ENCODE measurements around the gene NUDT14. TPM values are rescaled to one million over a fixed set of nuclear protein-coding genes. Genes with fewer than 3 reads are reported as not detected.

Gene NUDT14
- polyA plus RNA-seq, 1 experiment, result 10.9 TPM

DNA sequence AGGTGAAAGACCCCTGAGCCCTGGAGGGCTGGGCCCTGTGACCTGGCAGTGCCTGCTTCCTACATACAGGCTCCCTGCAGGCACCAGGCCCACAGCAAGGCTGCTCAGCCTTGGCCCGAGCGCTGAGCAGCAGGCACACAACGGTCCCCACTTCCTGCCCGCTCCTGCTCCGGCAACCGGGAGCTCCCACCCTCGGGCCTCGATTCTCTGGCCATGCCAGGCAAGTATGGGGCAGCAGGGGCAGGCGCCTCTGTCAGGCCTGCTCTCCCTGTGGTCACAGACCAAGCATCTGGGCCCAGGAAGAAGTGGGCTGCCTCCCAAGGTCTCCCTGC, 30.6 kb upstream of the NUDT14 start:
- no peak for DNase-seq (ENCODE audit: low read depth)
- ChIA-PET POLR2A (no interaction called here), CTCF (no interaction called here)
- TF ChIP-seq, protein P1, sequence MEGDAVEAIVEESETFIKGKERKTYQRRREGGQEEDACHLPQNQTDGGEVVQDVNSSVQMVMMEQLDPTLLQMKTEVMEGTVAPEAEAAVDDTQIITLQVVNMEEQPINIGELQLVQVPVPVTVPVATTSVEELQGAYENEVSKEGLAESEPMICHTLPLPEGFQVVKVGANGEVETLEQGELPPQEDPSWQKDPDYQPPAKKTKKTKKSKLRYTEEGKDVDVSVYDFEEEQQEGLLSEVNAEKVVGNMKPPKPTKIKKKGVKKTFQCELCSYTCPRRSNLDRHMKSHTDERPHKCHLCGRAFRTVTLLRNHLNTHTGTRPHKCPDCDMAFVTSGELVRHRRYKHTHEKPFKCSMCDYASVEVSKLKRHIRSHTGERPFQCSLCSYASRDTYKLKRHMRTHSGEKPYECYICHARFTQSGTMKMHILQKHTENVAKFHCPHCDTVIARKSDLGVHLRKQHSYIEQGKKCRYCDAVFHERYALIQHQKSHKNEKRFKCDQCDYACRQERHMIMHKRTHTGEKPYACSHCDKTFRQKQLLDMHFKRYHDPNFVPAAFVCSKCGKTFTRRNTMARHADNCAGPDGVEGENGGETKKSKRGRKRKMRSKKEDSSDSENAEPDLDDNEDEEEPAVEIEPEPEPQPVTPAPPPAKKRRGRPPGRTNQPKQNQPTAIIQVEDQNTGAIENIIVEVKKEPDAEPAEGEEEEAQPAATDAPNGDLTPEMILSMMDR (IDR thresholded peaks at IDR 0.05; ENCODE audit: insufficient read depth, low read depth, low read length), result no peak
- no peaks in the 10 kb centered on the region for H3K27me3 ChIP-seq (ENCODE audit: control insufficient read depth, insufficient read depth, low read length)
- H3K36me3 ChIP-seq (ENCODE audit: control insufficient read depth, insufficient read depth, low read length), result peaks cover 12% of the 10 kb centered on the region
- H3K4me3 ChIP-seq (ENCODE audit: low read depth, low read length), result no peak overlapping the region

DNA sequence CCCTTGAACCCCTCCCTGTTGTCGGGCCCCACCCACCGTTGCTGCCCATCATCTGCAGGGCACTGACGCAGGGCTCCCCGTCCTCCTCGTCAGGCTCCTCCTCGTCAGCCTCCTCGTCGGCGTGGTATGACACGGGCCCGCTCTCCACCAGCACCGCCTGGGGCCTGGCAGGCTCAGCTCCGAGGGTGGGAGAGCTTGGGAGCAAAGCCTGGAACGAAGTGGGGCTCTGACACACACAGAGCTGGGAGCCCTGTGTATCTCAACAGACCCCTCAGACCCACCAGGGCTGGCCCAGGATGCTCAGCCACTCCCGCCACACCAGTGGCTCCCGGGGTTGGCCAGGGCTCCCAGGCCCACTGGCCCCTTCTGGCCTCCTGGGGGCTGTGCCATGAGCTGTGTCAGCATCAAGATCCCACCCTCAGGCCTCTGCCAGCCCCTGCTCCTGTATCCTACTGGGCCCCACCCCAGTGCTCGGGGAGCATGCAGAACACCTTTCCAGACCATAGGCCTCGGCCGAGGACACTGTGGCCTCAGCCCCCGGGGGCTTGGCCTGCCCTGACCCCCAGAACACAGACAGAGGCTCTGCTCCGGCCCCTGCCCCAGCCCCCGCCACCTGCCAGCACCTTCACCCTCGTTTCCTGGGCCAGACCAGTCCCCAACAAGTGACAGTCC, 30.1 kb upstream of the NUDT14 start:
- CTCF ChIA-PET, result no interaction called here
- Histone ChIP-seq H3K27me3 (ENCODE audit: control insufficient read depth, insufficient read depth, low read length) (no peaks in the 10 kb centered on the region), H3K36me3 (ENCODE audit: control insufficient read depth, insufficient read depth, low read length) (peaks cover 11% of the 10 kb centered on the region), H3K4me3 (ENCODE audit: low read depth, low read length) (no peak overlapping the region)
- POLR2A ChIA-PET, result no interaction called here
- TF ChIP-seq, protein P1 (IDR thresholded peaks at IDR 0.05; ENCODE audit: insufficient read depth, low read depth, low read length), result no peak
- no peak for DNase-seq (ENCODE audit: low read depth)

DNA sequence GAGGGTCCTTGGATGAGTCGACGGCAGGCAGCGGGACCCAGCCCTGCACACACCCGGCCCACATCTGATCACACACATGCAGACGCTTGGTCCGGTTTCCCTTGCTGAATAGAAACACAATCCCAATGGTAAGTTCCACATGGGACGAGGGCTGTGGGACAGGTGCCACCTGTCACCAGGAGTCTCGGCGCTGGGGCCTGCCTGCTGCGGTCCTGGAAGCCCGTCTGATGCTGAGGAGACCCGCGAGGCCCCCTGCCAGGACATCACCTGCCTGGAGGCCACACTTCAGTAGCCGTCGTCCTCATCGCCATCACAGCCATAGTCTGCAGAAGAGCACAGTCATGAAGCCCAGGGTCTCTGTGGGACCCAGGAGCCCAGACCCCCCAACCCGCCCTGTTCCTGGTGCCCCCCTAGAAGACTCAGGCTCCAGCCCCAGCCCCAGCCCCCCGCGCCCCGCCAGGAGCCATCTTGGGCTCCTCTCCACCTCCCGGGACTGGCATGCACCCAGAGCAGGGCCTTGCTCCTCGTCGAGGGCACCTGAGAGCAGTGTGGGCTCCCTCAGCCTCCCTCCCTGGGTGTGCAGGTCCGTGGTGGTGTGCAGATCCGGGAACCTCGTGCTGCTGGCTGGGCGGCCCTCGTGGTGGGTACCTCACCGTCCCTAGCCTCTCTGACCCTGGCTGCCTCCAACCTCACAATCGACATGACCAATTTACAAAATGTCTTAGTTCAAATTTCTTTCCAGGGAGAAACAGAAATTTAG, 29.3 kb upstream of the NUDT14 start:
- ChIA-PET POLR2A (no interaction called here), CTCF (no interaction called here)
- Histone ChIP-seq H3K36me3 (ENCODE audit: control insufficient read depth, insufficient read depth, low read length) (peaks cover 11% of the 10 kb centered on the region), H3K27me3 (ENCODE audit: control insufficient read depth, insufficient read depth, low read length) (no peaks in the 10 kb centered on the region), H3K4me3 (ENCODE audit: low read depth, low read length) (no peak overlapping the region)
- no peak for DNase-seq (ENCODE audit: low read depth)
- TF ChIP-seq, protein P1 (IDR thresholded peaks at IDR 0.05; ENCODE audit: insufficient read depth, low read depth, low read length), result no peak

DNA sequence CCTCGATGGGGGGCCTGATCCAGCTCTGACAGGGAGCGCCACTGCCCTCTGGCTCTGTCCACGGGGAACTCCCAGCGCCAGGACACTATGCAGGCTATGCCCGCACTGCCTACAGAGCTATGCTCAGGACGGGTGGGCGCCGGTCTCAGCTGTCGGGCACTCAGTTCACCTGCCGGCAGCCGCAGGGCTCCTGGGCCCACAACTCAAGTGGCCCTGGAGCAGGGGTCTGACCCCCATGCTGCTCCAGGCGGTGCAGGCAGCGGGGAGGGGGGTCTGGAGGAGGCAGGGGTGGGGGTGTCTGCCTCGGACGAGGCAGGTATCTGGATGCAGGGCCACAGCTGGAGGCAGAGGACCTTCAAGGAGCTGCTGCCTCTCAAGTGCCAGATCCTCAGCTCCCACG, 28.5 kb upstream of the NUDT14 start:
- POLR2A ChIA-PET, result no interaction called here
- H3K27me3 ChIP-seq (ENCODE audit: control insufficient read depth, insufficient read depth, low read length), result no peaks in the 10 kb centered on the region
- TF ChIP-seq, protein P1 (IDR thresholded peaks at IDR 0.05; ENCODE audit: insufficient read depth, low read depth, low read length), result no peak
- no peak for DNase-seq (ENCODE audit: low read depth)
- peaks cover 11% of the 10 kb centered on the region for H3K36me3 ChIP-seq (ENCODE audit: control insufficient read depth, insufficient read depth, low read length)
- H3K4me3 ChIP-seq (ENCODE audit: low read depth, low read length), result no peak overlapping the region
- CTCF ChIA-PET, result no interaction called here

DNA sequence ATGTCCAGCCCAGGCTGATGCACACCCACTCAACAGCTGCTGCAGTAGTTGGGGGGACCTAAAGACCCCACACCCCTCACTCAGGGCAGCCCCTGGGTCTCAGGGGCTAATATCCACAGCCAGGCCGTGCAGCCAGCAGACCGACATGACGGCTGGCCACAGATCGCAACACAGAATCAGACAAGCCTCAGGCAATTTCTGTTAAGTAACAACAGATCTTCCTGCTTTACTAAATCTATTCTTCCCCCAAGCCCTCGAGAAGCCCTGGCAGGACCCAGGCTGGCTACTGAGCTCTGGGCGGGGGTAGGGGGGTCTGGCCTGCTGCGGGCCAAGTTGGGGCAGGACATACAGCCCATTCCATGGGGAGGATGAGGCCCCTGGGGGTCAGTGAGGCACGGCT, 28.0 kb upstream of the NUDT14 start:
- no peak overlapping the region for H3K4me3 ChIP-seq (ENCODE audit: low read depth, low read length)
- H3K36me3 ChIP-seq (ENCODE audit: control insufficient read depth, insufficient read depth, low read length), result peaks cover 9% of the 10 kb centered on the region
- H3K27me3 ChIP-seq (ENCODE audit: control insufficient read depth, insufficient read depth, low read length), result no peaks in the 10 kb centered on the region
- CTCF ChIA-PET, result no interaction called here
- DNase-seq (ENCODE audit: low read depth), result no peak
- POLR2A ChIA-PET, result no interaction called here
- TF ChIP-seq, protein P1 (IDR thresholded peaks at IDR 0.05; ENCODE audit: insufficient read depth, low read depth, low read length), result no peak

All from BJ (cell line).